HG03442 (cell line): ENCODE measurements around the gene RGS6.

Experiments
- ATAC-seq: cut with Tn5 transposase; IDR thresholded peaks from one replicate; pipeline ENCODE4 v1.9.1; 2021; ENCODE audit warnings: mild to moderate bottlenecking, moderate library complexity; ENCODE audit not compliant: unreplicated experiment

The RGS6 gene

GRCh38 chr14:72389200-72389599 lies 457.0 kb downstream of the RGS6 start:
- ATAC-seq, result no peak

GRCh38 chr14:72401101-72401625 lies 468.9 kb downstream of the RGS6 start:
- no peak for ATAC-seq

DNA sequence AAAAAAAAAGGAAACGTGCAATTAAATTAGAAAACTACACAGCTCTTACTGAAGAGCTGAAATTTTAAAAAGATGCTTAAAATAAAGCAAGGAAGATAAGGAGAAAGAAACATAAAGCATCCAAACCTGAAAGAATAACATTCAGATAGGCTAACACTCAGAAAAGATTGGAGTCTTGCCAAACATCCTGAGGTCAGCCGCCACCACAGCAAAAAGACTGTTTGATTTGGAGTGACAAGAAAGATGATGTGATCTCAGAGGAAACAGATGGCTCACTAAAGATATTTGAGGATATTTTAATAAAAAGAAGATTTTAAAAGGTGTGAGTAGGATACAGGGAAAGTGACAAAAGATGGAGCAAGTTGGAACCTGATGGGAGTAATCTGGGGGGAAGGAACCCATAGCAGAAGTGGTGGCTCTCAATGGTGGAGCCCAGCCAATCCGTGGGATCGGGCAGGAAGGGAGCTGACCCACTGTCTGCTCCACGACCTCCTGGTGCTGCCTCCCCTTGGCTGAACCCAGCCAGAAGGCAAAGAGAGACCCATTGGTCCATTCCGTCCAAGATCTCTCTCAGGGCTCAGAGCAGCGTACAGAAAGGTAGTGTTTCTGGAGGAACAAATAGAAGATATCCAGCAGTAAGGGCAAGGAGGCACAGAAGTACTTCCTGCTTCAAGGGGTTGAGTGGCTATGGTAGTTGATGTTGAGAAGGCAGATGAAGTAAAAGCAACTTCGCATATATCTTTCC lies 469.6 kb downstream of the RGS6 start:
- ATAC-seq, result no peak

DNA sequence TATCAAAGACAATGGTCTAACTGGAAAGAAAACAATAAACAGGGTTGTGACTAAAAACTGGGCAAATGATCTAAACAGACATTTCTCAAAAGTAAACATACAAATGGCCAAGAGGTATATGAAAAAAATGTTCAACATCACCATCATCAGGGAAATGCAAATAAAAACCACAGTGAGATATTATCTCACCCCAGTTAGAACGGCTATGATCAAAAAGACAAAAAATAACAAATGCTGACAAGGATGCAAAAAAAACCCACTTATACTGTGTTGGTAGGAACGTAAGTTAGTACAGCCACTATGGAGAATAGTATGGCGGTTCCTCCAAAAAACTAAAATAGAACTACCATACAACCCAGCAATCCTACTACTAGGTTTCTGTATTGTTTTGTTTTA lies 470.1 kb downstream of the RGS6 start:
- no peak for ATAC-seq

DNA sequence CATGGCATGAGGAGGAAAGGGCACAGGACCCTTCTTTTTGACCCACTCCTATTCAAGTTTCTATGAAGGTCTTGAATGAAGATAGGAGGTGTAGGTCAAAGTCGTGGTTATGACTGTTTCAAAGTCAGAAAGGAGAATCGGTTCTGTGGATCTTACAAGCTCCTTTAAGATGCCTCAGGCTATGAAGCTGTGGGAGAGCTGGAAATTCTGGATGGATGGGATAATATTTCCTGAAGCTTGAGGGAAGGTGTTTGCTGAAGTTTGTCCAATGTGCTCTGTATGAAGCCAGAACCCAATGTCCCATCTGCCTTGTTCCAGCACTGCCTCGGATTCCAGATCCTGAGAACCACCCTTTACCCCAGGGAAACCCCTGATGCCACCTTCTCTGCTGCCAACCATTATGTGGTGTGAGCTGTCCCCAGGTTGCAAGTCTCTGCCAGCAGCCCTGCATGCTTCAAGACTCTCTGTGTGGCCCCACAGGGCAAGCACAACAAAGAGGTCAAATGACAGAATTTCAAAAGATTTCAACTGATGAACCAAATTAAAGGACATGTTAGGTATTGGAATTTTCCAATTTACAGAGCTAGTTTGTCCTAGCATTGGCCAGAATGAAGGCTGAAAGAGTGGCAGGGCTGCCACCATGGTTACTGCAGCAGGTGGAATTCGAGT lies 472.0 kb downstream of the RGS6 start:
- no peak for ATAC-seq

DNA sequence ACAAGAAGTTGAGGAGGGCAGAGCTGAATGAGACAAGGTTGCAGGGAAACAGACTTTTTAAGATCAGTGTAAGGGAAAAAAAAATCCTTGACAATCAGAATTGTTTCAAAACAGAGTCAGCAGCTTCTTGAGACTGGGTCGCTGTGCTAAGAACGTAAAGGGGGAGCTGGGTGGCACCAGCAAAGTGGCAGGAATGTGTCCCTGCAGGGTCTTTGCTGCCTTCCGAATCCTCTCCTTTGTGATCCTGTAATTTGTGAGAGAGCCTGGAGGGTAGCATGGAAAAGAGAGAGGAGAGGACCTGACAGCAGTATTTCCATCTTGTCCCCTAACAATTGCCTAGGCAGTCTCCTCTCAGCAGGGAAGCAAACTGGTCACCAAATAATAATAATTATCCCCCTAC lies 472.8 kb downstream of the RGS6 start:
- no peak for ATAC-seq

DNA sequence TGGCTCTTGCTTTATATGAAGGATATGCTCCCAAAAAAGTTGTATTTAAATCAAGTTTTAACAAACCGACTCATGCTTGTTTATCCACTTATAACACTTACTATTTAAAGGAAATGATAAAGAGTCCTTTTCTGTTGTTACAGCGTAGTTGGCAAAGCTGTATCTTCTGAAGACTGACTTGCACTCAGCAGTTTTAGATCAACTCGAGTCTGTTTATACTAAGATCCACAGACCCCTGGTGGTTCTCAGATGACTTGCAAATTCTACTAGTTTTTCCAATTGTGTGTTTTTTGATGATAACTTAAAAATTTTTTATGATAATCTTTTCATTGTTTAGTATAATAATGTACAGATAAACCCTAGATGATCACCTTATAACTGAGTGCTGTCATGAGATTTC lies 475.8 kb downstream of the RGS6 start:
- no peak for ATAC-seq

DNA sequence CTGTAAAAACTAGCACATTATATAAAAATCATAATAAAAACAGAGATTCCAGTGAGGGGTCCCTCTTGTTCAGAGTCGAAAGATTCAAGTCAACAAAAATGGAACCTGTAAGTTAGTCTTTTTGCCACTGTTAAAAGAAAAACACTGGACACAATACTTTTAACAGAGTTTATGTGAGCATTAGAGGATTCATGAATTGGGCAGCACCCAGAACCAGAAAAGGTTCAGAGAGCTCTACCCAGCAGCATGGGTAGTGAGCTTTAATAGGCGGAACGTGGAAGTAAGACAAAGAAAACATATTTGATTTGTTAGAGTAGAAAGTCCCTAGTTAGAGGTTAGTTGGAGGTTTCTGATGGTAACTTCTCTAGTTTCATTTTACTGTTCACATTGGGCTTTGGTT lies 476.8 kb downstream of the RGS6 start:
- no peak for ATAC-seq

GRCh38 chr14:72416081-72416849 lies 484.0 kb downstream of the RGS6 start:
- ATAC-seq, result no peak

DNA sequence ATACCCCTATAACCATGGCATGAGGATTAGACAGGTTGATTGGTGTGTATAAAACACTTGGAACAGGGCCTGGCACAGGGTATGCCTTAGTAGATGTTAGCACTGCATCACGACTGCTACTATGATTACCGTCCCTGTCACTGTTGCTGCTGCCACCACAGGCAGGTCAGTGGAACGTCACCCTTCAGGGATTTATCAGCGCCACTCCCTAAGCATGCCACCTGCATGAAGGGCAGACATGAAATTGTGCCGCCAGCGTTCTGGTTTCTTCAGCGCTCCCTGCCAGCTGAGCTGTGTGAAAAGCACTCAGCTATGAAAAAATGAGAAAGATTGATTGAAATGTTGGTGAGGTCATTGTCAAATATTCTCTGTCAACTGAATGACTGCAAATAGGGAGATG lies 484.7 kb downstream of the RGS6 start:
- ATAC-seq, result peak; percentile 61

- no peak for ATAC-seq
These were observed 486.6 kb downstream of the RGS6 start for GRCh38 chr14:72418806-72419205.

- ATAC-seq, result no peak
These were observed 487.1 kb downstream of the RGS6 start for GRCh38 chr14:72419226-72419775.

- no peak for ATAC-seq
These were observed 488.7 kb downstream of the RGS6 start for GRCh38 chr14:72420749-72421474.

DNA sequence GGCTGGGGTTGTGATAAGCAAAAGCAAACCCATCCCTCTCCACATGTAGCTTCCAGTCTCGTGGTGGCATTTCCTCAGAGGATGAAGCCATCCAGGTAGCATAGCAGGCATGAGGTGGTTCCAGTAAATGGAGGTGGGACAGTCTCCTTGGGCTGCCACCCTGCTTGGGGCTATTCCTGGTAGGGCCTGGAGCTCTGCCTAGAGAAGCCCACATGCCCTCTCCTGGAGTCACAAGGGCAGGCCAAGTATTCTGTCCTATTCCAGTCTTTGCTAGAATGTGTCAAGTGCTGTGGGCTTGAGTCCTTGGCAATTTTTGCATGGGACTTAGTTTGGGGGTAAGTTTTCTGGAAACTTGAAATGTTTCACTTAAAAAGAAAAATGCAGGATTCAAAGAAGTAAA lies 491.7 kb downstream of the RGS6 start:
- no peak for ATAC-seq

GRCh38 chr14:72430457-72430856 lies 498.2 kb downstream of the RGS6 start:
- no peak for ATAC-seq

DNA sequence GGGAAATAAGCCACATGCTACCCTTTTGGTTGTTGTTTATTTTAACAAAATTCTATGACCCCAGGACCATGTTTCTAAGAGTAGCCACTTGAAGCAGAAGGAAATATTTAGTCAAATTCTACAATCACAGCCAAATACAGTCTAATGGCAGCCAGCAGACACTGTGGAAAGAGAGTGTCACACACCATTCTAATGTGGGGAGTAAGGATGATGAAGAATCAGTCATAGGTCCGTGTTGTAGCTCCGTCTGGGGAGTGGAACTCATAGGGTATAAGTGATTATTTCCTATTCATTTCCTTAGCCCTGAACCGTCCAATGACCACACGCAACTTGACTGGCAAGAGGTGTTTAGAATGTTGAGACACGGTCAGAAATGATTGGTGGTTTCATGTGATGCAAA lies 500.5 kb downstream of the RGS6 start:
- no peak for ATAC-seq

GRCh38 chr14:72433511-72433910 lies 501.3 kb downstream of the RGS6 start:
- no peak for ATAC-seq

DNA sequence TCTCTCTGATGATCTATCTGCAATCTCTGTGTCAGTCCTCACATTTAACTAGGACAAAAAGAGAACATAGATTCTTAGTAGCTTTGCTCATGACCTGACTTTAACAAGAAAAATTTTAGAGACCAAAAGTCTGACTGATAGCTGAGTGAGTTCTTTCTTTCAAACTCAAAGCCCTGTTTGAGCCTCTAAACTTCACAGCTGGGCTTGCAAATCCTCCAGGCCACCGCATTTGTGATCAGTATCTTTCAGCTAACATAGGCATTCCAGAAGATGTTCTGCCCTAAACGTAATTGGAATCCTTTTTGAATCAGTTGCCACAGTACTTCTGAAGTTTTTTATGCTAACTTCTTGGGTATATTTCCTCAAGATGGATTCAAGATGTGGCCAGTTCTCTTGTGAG lies 502.6 kb downstream of the RGS6 start:
- ATAC-seq, result no peak

- ATAC-seq, result no peak
These were observed 507.5 kb downstream of the RGS6 start for GRCh38 chr14:72439707-72440106.

DNA sequence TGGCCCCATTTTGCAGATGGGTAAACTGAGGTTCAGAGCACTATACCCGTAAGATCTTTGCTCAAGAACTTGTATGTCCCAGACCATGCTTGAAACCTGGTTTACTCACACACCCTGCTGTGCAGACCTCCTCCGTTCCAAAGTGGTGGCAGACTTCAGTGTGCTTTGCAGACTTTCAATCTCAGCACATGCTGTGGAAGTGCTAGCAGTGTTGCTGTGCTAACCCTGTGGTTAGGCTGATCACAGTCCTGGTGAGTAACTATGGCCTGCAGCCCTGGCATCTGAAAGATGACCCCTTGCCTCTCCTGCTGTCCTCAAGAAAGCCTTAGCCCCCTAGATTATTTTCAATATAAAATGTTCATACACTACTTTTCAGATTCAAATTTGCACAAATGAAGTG lies 511.0 kb downstream of the RGS6 start:
- ATAC-seq, result no peak

DNA sequence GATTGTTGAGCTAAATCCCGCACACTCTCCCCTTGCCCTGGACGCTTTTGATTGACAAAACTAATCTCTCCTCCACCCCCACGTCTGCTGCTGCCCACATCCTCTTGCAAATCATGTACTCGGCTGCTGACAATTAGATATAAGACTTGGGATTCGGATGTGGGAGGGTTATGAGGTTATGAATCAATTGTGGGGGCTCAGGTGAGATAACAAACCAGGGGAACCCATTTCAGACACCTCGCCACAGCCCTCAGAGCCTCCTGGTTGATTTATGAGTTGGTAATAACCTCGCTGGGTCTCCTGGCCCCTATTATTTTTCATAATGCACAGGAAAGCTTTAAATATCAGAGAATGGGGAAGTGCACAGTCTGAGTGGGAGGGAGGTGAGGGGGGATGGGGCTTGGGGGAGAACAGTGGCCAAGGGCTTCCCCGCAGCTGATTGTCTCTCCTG lies 511.8 kb downstream of the RGS6 start:
- ATAC-seq, result no peak
